Measurements from ENCODE around the gene HNRNPC.
"Not testable (repeated sequence)": the region's sequence is repeated elsewhere in the genome, so short reads cannot be mapped to it uniquely, and the experiment has no call there.

Gene HNRNPC

DNA sequence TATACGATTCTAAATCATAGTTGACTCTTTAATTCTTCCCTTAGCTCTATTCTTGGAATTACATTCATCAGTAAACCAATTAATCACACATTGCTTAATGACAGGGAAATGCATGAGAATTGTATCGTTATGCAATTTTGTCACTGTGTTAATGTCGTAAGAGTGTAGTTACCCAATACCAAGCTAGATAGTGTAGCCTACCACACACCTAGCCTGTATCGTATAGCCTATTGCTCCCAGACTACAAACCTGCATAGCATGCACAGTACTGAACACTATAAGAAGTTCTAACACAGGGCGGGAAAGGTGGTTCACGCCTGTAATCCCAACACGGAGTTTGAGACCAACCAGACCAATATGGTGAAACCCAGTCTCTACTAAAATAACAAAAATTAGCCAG lies 24.7 kb downstream of the HNRNPC start:
- DNase-seq: no peak

GRCh38 chr14:21241218-21241819 lies 27.9 kb downstream of the HNRNPC start:
- peak in 1 of 2 donors; percentile 60 for DNase-seq

DNA sequence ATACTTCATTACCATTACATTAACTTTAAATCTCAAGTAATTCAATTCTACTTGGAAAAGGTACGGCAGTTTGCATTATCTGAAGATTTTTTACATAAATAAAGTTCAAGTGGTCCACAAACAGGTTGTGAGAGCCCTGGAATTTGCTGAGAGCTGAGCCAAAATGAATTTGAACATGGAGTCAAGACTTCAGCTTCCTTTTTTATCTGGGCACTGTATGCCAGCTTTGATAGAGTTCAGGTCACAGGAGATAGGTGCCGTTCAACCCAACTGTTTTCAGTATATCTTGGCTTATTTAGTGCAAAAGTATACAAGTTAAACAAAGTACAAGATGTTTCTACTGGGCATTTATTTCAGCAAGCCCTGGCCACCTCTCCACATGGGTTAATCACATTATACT lies 28.8 kb downstream of the HNRNPC start:
- no peak for DNase-seq

- DNase-seq: no peak
These were observed 30.3 kb downstream of the HNRNPC start for GRCh38 chr14:21238823-21239518.

DNA sequence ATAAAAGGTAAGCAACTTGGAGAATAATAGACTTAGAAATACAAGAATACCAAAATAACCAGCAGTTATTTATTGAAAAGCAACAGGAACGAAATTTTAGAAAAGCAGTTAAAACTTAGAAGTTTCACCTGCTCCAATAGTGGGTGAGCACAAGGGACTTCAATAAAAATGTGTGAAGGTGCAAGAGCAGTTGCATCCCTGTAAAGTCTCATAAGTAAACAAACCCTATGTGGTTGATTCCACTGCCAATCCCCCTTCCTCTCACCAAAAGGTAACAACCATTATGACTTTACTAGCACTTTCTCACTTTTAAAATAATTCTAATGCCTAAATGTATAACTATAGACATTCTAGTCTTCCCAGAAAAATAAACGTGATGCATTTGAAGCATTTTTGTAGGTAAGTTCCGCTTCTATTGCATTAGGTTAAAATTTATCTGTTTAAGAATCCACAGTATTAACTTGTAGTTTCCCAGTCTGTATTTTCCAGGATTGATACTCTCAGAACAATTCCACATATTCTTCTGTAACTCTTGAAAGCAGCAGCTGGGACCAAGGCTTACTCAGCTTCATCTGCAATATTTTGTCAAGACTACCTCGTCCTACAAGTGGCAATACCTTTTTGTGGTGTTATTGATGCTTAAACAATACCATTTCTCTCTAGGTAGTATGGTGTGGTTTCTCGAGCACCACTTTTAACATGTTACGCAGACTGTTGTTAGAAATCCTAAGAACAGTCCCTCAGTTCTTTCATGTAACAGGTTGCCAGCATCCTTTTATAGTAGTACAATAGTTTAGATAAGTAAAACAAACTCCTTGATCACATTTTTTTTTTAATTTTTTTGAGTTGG lies 32.1 kb downstream of the HNRNPC start:
- no peak for DNase-seq

DNA sequence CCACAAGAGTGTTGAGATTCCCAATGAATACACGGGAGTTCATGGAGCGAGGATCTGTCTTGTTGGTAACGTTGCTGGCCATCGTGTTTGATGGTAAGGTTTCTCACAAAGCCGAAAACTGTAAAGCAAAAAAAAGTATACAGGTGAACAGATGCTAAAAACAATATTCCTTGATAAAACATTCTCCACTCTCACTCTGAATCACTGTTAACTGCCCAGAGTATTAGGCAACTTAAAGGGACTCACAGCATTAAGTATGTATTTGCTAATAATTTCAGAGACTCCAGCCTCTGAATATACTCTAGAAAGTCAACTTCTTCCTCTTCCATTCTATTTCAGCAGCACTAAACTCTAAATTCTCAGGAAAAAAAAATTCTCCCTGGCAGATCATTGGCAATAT lies 35.1 kb downstream of the HNRNPC start:
- DNase-seq: no peak

DNA sequence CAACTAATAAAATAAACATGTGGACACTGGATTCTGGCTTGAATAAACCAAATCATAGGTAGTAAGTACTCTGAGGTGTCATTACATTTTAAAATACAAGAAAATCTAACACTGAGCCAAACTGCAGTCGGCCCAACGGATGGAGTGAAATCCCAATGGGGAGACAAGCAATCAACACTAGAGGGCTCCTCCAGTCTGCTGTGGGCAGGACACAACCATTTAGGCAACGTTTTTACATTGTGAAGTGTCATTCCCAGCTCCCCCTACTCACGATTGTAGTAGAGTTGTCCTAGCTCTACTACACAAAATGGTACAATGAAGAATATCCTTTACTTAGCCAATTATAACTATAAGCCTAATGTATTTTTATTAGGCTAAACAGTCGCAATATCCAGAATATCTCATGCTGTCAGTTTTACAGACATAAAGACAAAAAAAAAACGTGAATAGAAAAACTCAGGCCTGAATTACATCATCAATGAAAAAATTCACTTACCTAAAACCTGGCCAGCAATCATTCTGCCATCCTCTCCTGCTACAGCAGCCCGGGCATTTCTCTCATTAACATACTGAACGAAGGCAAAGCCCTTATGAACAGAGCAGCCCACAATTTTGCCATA lies 35.7 kb downstream of the HNRNPC start:
- DNase-seq: peak in 1 of 2 donors; percentile 52

DNA sequence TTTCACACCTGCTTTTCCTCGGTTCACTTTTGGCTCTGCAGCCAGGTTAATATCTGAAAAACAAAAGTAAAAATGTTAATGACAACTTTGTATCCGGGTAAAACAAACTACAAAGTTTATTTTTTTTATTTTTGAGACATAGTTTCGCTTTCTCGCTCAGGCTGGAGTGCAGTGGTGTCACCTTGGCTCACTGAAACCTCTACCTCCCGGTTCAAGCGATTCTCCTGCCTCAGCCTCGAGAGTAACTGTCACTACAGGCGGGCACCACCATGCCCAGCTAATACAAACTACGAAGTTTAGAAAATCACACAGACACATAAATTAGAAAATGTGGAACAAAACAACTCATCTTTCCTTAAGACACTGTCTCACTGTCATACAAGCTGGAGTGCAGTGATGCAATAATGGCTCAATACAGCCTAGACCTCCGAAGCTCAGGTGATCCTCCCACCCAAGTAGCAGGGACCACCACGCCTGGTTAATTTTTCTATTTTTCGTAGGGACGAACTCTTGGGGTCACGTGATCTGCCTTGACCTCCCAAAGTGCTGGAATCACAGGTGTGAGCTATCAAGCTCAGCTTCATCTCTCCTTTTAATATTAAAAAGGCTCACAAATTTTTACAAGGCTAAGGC lies 38.1 kb downstream of the HNRNPC start:
- peak; percentile 27 to 78 for DNase-seq

GRCh38 chr14:21229821-21230220 lies 39.4 kb downstream of the HNRNPC start:
- DNase-seq: peak in 1 of 2 donors; percentile 73

- DNase-seq: no peak
These were observed 41.3 kb downstream of the HNRNPC start for GRCh38 chr14:21227981-21228380.

- no peak for DNase-seq
These were observed 42.1 kb downstream of the HNRNPC start for GRCh38 chr14:21227150-21227549.

GRCh38 chr14:21226467-21226866 lies 42.8 kb downstream of the HNRNPC start:
- no peak for DNase-seq

DNA sequence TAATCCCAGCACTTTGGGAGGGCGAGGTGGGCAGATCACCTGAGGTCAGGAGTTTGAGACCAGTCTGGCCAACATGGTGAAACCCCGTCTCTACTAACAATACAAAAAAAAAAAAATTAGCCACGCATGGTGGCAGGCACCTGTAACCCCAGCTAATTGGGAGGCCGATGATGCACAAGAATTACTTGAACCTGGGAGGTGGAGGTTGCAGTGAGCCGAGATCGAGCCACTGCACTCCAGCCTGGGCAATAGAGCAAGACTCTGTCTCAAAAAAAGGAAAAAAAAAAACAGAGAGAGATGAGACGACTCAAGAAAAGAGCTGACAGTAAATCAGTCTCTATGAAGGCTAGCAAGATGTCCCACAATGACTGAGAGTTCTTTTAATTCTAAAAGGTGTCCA lies 44.1 kb downstream of the HNRNPC start:
- not testable (repeated sequence) for DNase-seq

DNA sequence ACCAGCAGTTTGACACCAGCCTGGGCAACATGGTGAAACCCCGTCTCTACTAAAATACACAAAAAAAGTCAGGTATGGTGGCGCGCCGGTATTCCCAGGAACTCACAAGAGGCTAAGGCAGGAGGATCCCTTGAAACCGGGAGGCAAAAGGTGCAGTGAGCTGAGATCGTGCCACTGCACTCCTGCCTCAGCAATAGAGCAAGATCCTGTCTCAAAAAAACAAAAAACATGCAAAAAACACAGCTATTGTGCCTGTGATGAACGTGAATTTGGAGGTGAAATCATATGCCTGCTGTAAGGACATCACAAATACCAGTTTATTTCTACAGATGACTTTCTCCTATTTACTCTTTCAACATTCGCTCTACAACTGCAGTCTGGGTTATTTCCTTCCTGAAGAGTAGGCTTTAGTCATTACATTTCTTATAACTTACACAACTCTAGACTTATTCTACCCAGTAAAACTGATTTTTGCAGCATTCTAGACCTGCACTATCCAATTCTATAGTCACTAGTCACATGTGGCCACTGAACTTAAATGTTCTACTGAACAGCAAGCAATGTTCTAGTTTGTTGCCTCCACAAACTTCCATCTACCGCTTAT lies 48.3 kb downstream of the HNRNPC start:
- DNase-seq: no peak

- no peak for DNase-seq
These were observed 49.6 kb downstream of the HNRNPC start for GRCh38 chr14:21219561-21220111.

GRCh38 chr14:21219120-21219519 lies 50.1 kb downstream of the HNRNPC start:
- DNase-seq: no peak

- DNase-seq: peak in 1 of 2 donors; percentile 35
These were observed 53.4 kb downstream of the HNRNPC start for GRCh38 chr14:21215879-21216251.

GRCh38 chr14:21215130-21215878 lies 53.9 kb downstream of the HNRNPC start:
- no peak for DNase-seq

DNA sequence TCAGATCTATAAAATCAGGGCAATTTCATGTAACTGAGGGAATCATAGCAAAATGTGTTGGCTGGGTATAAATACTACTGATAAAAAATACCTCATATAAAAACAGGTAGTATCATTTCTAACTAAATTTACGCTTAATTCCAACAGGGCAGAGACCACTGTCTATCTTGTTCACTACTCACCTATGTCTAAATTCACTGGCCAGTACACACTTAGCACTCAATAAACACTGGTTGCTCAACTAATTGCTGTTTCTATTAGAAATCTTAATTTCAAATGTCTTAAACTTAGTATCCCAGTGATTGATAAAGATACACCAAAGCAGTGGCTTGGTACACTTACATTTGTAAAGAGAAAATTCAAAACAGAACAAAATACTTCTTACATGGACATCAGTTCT lies 55.6 kb downstream of the HNRNPC start:
- DNase-seq: no peak

- not testable (repeated sequence) for DNase-seq
These were observed 56.4 kb downstream of the HNRNPC start for GRCh38 chr14:21212824-21213223.

- no peak for DNase-seq
These were observed 57.7 kb downstream of the HNRNPC start for GRCh38 chr14:21211509-21211908.
